ENCODE data around the gene PCBD2. TPM values are rescaled to one million over a fixed set of nuclear protein-coding genes. Genes with fewer than 3 reads are reported as not detected.

The PCBD2 gene
- total RNA-seq, 1 experiment from 2014 or later: 17.6 TPM

GRCh38 chr5:134958755-134959154 is 53.8 kb downstream of the PCBD2 start:
- Histone ChIP-seq H2AFZ (no peak overlapping the region), H3K4me2 (peak overlapping the region; percentile 60), H4K20me1 (ENCODE audit: insufficient read depth) (no peaks in the 10 kb centered on the region), H3K27me3 (ENCODE audit: insufficient read depth, low read depth) (no peaks in the 10 kb centered on the region), H3K9me2 (ENCODE audit: insufficient read depth) (no peaks in the 10 kb centered on the region), H3K27ac (peak overlapping the region; percentile 53), H3K9me3 (ENCODE audit: insufficient read depth, low read depth) (peaks cover 8% of the 10 kb centered on the region), H3K4me3 (no peak overlapping the region), H3K36me3 (ENCODE audit: low read depth) (0 out of 2 replicates have a peak, but pooled peaks cover 6% of the 10 kb centered on the region), H3K79me2 (ENCODE audit: low read depth) (no peaks in the 10 kb centered on the region), H3F3A (ENCODE audit: insufficient read depth, low read depth) (peaks cover 19% of the 10 kb centered on the region), H3K4me1 (replicated peaks; ENCODE audit: insufficient read depth) (peaks cover 25% of the 10 kb centered on the region)
- DNase-seq: peak; percentile 2 to 68
- POLR2A ChIA-PET (ENCODE audit: unreplicated experiment): no interaction called here
- intact Hi-C loops (cut with micrococcal nuclease; ENCODE audit: unreplicated experiment): no loop called here
- TF ChIP-seq, protein P1, sequence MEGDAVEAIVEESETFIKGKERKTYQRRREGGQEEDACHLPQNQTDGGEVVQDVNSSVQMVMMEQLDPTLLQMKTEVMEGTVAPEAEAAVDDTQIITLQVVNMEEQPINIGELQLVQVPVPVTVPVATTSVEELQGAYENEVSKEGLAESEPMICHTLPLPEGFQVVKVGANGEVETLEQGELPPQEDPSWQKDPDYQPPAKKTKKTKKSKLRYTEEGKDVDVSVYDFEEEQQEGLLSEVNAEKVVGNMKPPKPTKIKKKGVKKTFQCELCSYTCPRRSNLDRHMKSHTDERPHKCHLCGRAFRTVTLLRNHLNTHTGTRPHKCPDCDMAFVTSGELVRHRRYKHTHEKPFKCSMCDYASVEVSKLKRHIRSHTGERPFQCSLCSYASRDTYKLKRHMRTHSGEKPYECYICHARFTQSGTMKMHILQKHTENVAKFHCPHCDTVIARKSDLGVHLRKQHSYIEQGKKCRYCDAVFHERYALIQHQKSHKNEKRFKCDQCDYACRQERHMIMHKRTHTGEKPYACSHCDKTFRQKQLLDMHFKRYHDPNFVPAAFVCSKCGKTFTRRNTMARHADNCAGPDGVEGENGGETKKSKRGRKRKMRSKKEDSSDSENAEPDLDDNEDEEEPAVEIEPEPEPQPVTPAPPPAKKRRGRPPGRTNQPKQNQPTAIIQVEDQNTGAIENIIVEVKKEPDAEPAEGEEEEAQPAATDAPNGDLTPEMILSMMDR (conservative IDR thresholded peaks at IDR 0.05): no peak
- TF ChIP-seq EZH2 (IDR thresholded peaks at IDR 0.05; ENCODE audit: low read depth): no peak
- CTCF ChIA-PET: no interaction called here
- BruUV-seq (replicated peaks): no TSS peak

- Histone ChIP-seq H3K79me2 (ENCODE audit: low read depth) (no peaks in the 10 kb centered on the region), H3F3A (ENCODE audit: insufficient read depth, low read depth) (peaks cover 18% of the 10 kb centered on the region), H3K4me2 (no peak overlapping the region), H3K27me3 (ENCODE audit: insufficient read depth, low read depth) (no peaks in the 10 kb centered on the region), H3K9me3 (ENCODE audit: insufficient read depth, low read depth) (no peaks in the 10 kb centered on the region), H3K4me3 (no peak overlapping the region), H2AFZ (no peak overlapping the region), H3K27ac (no peak overlapping the region), H3K4me1 (replicated peaks; ENCODE audit: insufficient read depth) (peaks cover 25% of the 10 kb centered on the region), H4K20me1 (ENCODE audit: insufficient read depth) (no peaks in the 10 kb centered on the region), H3K9me2 (ENCODE audit: insufficient read depth) (no peaks in the 10 kb centered on the region), H3K36me3 (ENCODE audit: low read depth) (no peaks in the 10 kb centered on the region)
- DNase-seq: no peak
- POLR2A ChIA-PET (ENCODE audit: unreplicated experiment): interaction anchor here (0.7 kb wide), 1 partner anchor 50 kb away, joined by 12 read pairs; no protein-coding TSS in a partner anchor
- BruUV-seq (replicated peaks): no TSS peak
- CTCF ChIA-PET: no interaction called here
- no peak for TF ChIP-seq EZH2 (IDR thresholded peaks at IDR 0.05; ENCODE audit: low read depth)
- TF ChIP-seq, protein P1 (conservative IDR thresholded peaks at IDR 0.05): no peak
- intact Hi-C loops (cut with micrococcal nuclease; ENCODE audit: unreplicated experiment): no loop called here
Observed at GRCh38 chr5:134963098-134963497, 58.2 kb downstream of the PCBD2 start.

DNA sequence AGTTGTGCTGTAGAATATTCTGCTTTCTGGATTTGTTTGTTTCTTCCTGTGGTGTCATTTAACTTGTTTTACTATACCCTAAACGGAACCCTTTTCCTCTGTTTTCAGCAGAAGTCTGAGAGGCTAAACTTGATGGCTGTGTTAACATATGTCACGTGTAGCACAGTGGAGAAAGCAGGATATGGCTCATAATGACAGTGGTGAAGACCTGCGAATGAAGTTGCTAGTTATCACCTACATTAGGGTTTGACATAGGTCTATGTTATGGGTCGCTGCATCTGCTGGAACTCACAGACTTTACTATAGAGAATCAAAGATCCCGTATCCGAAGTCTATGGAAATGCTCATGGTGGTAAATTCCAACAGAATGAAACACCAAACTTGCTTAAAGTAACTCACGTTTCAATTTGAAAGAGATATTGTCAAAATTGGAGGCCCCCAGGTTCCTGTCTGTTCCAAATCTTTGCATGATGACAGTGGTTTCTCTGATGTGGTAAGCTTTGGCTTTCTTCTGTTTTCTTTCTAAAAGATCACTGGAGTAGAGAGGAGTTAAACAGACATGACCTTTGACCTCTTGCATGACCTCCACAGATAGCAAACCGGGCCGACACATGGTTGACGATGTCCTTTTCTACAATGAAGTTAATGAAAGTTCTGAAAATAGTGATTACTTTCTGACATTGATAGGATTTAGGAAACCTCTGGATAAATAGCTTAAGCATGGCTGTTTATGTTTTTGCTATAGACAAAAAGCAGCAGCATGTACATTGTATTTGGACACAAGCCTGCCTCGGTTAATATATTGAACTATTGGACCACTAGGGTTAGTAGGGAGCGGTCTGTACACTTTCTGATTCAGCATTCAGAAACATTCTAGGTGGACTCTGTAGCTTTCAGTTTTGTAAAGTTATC is 59.7 kb downstream of the PCBD2 start:
- peaks cover 16% of the 10 kb centered on the region; the same call in 1 of the 2 replicates for H3F3A ChIP-seq (ENCODE audit: insufficient read depth, low read depth)
- TF ChIP-seq, protein P1 (conservative IDR thresholded peaks at IDR 0.05): no peak
- no peak for TF ChIP-seq EZH2 (IDR thresholded peaks at IDR 0.05; ENCODE audit: low read depth)
- CTCF ChIA-PET: no interaction called here
- BruUV-seq (replicated peaks): no TSS peak
- no peak for DNase-seq
- no peaks in the 10 kb centered on the region for H3K9me3 ChIP-seq (ENCODE audit: insufficient read depth, low read depth)
- H3K4me2 ChIP-seq: no peak overlapping the region
- H3K36me3 ChIP-seq (ENCODE audit: low read depth): no peaks in the 10 kb centered on the region
- H3K27ac ChIP-seq: no peak overlapping the region
- no peak overlapping the region for H2AFZ ChIP-seq
- H3K79me2 ChIP-seq (ENCODE audit: low read depth): no peaks in the 10 kb centered on the region
- no peaks in the 10 kb centered on the region for H4K20me1 ChIP-seq (ENCODE audit: insufficient read depth)
- POLR2A ChIA-PET (ENCODE audit: unreplicated experiment): no interaction called here
- H3K4me1 ChIP-seq (replicated peaks; ENCODE audit: insufficient read depth): peaks cover 25% of the 10 kb centered on the region
- no peak overlapping the region for H3K4me3 ChIP-seq
- intact Hi-C loops (cut with micrococcal nuclease; ENCODE audit: unreplicated experiment): no loop called here
- H3K27me3 ChIP-seq (ENCODE audit: insufficient read depth, low read depth): no peaks in the 10 kb centered on the region
- no peaks in the 10 kb centered on the region for H3K9me2 ChIP-seq (ENCODE audit: insufficient read depth)

Data from PC-9 (cell line).